Motor neuron (in vitro differentiated cells): ENCODE results near the gene LMF1. TPM values are rescaled to one million over a fixed set of nuclear protein-coding genes. Genes with fewer than 3 reads are reported as not detected.
"Not testable (repeated sequence)": the region's sequence is repeated elsewhere in the genome, so short reads cannot be mapped to it uniquely, and the experiment has no call there.

ENCODE experiments used
- ATAC-seq, 8 experiments: fragments of 200-7000 bp; cut with Tn5 transposase; replicated peaks in 6 of 8; 2 replicates each; pipeline ENCODE4 v1.8.0; 2021; ENCODE audit warnings: mild to moderate bottlenecking in 8 of 8, moderate library complexity in 8 of 8
- H3K27ac ChIP-seq, 2 donors: fragments of 250-450 bp; sonication (Bioruptor Pico); 2 replicates each; pipeline ENCODE4 v1.9.0; 2021; ENCODE audit warnings: antibody characterized with exemption in 2 of 2, mild to moderate bottlenecking in 2 of 2, moderate library complexity in 1 of 2
- H3K4me1 ChIP-seq, 2 donors: fragments of 250-450 bp; sonication (Bioruptor Pico); replicated peaks in 1 of 2; 2 replicates each; pipeline ENCODE4 v1.6.1; 2021; ENCODE audit warnings: antibody characterized with exemption in 2 of 2, mild to moderate bottlenecking in 2 of 2, moderate library complexity in 1 of 2
- H3K4me3 ChIP-seq, 5 donors: fragments of 250-450 bp; sonication (Bioruptor Pico); 2 replicates each; pipeline ENCODE4 v1.9.0; 2021; ENCODE audit warnings: antibody characterized with exemption in 5 of 5, mild to moderate bottlenecking in 5 of 5, moderate library complexity in 4 of 5
- WGBS, 10 experiments: fragments of 450-650 bp; shearing (Covaris generic); methylation state at CpG; one replicate each; pipeline ENCODE4 v1.0.0; 2022; 5-methylcytosine and 5-hydroxymethylcytosine counted together
- in situ Hi-C, 9 experiments: fragments of 400-800 bp; cut with MboI; loops; one replicate each; pipeline ENCODE4 v1.15.0; 2021; ENCODE audit warnings: low sequenced_read_pairs in 9 of 9, low pct_unique_long_range_greater_than_20kb in 2 of 9; ENCODE audit not compliant: unreplicated experiment in 9 of 9
- total RNA-seq, 8 experiments: library from RNA; unstranded; fragments of 300-600 nt; gene quantifications; 2 replicates each; pipeline versions ENCODE4 v1.2.3 to v1.2.4, GENCODE V29; 2022

The LMF1 gene
- total RNA-seq, 8 experiments from 2014 or later, result 5.1 to 20.0 (median 9.2) TPM

- in situ Hi-C loops, H3K4me3 ChIP-seq, ATAC-seq, H3K27ac ChIP-seq: not testable (repeated sequence)
- WGBS, 10 experiments, result 88 to 93% methylated on average over 3 to 4 of the region's 15 CpGs; no CpG with 5 or more reads in 8 of the 10 experiments
- peaks cover 10 to 12% of the 10 kb centered on the region in 2 donors for H3K4me1 ChIP-seq
Measured at GRCh38 chr16:882671-883070, 88.1 kb downstream of the LMF1 start.

GRCh38 chr16:882256-882655, 88.5 kb downstream of the LMF1 start:
- in situ Hi-C loops, result no loop called here

GRCh38 chr16:881219-882097, 89.3 kb downstream of the LMF1 start:
- Histone ChIP-seq H3K4me3 (no peak overlapping the region), H3K4me1 (peaks cover 0 to 3% of the 10 kb centered on the region in 2 donors), H3K27ac (no peak overlapping the region)
- no peak for ATAC-seq
- in situ Hi-C loops, result no loop called here
- 70 to 100% (median 83%) methylated on average over 1 to 6 of the region's 21 CpGs; no CpG with 5 or more reads in 4 of the 10 experiments for WGBS, 10 experiments

More at GRCh38 chr16:882256-882655, 88.5 kb downstream of the LMF1 start:
- 40 to 90% (median 66%) methylated on average over 2 to 6 of the region's 7 CpGs; no CpG with 5 or more reads in 4 of the 10 experiments for WGBS, 10 experiments
- no peak for ATAC-seq
- no peak overlapping the region for H3K4me3 ChIP-seq
- peaks cover 5 to 8% of the 10 kb centered on the region in 2 donors for H3K4me1 ChIP-seq
- H3K27ac ChIP-seq, result no peak overlapping the region

GRCh38 chr16:880471-881171, 90.2 kb downstream of the LMF1 start:
- in situ Hi-C loops, result no loop called here
- H3K4me1 ChIP-seq, result peaks cover 0 to 3% of the 10 kb centered on the region in 2 donors
- H3K4me3 ChIP-seq, result no peak overlapping the region
- H3K27ac ChIP-seq, result no peak overlapping the region
- no peak for ATAC-seq
- WGBS, 10 experiments, result 84 to 100% (median 88%) methylated on average over 1 to 8 of the region's 23 CpGs; no CpG with 5 or more reads in 7 of the 10 experiments

- in situ Hi-C loops, result no loop called here
- no peak for ATAC-seq
- H3K4me3 ChIP-seq, result no peak overlapping the region
- WGBS, 10 experiments, result 40 to 100% (median 97%) methylated on average over 1 to 6 of the region's 16 CpGs; no CpG with 5 or more reads in 5 of the 10 experiments
- no peaks in the 10 kb centered on the region for H3K4me1 ChIP-seq
- H3K27ac ChIP-seq, result no peak overlapping the region
Measured at GRCh38 chr16:879986-880385, 90.8 kb downstream of the LMF1 start.

- 80 to 92% methylated on average over 2 to 5 of the region's 27 CpGs; no CpG with 5 or more reads in 8 of the 10 experiments for WGBS, 10 experiments
- ATAC-seq, result no peak
- in situ Hi-C loops, result no loop called here
- H3K4me3 ChIP-seq, result no peak overlapping the region
- no peak overlapping the region for H3K27ac ChIP-seq
- H3K4me1 ChIP-seq, result no peaks in the 10 kb centered on the region
Measured at GRCh38 chr16:879461-879861, 91.3 kb downstream of the LMF1 start.

GRCh38 chr16:878886-879285, 91.9 kb downstream of the LMF1 start:
- no peak for ATAC-seq
- no CpG with 5 or more reads among the region's 14 CpGs for WGBS, 10 experiments
- in situ Hi-C loops, result no loop called here
- Histone ChIP-seq H3K27ac (no peak overlapping the region), H3K4me3 (no peak overlapping the region), H3K4me1 (peaks cover 0 to 1% of the 10 kb centered on the region in 2 donors)

- in situ Hi-C loops, result no loop called here
- WGBS, 10 experiments, result 60 to 100% (median 82%) methylated on average over 1 to 7 of the region's 44 CpGs; no CpG with 5 or more reads in 5 of the 10 experiments
- no peak for ATAC-seq
- H3K4me3 ChIP-seq, result no peak overlapping the region
- H3K4me1 ChIP-seq, result peaks cover 3 to 8% of the 10 kb centered on the region in 2 donors
- no peak overlapping the region for H3K27ac ChIP-seq
Measured at GRCh38 chr16:878072-878784, 92.6 kb downstream of the LMF1 start.

- no peak overlapping the region for H3K4me3 ChIP-seq
- in situ Hi-C loops, result no loop called here
- WGBS, 10 experiments, result 80 to 92% (median 90%) methylated on average over 2 to 13 of the region's 31 CpGs; no CpG with 5 or more reads in 3 of the 10 experiments
- peaks cover 10 to 16% of the 10 kb centered on the region in 2 donors for H3K4me1 ChIP-seq
- no peak for ATAC-seq
- H3K27ac ChIP-seq, result no peak overlapping the region
Measured at GRCh38 chr16:877242-878071, 93.3 kb downstream of the LMF1 start.

GRCh38 chr16:876523-877241, 94.1 kb downstream of the LMF1 start:
- 25 to 100% (median 79%) methylated on average over 3 to 17 of the region's 25 CpGs; no CpG with 5 or more reads in 1 of the 10 experiments for WGBS, 10 experiments

GRCh38 chr16:876041-876335, 94.8 kb downstream of the LMF1 start:
- Histone ChIP-seq H3K4me3 (no peak overlapping the region), H3K4me1 (peaks cover 20 to 30% of the 10 kb centered on the region in 2 donors), H3K27ac (no peak overlapping the region)
- no peak for ATAC-seq
- WGBS, 10 experiments, result 60 to 95% (median 87%) methylated on average over 1 to 11 of the region's 22 CpGs; no CpG with 5 or more reads in 6 of the 10 experiments
- in situ Hi-C loops, result no loop called here

More at GRCh38 chr16:876523-877241, 94.1 kb downstream of the LMF1 start:
- no peak for ATAC-seq
- in situ Hi-C loops, result no loop called here
- H3K27ac ChIP-seq, result no peak overlapping the region
- H3K4me3 ChIP-seq, result no peak overlapping the region
- H3K4me1 ChIP-seq, result peaks cover 16 to 23% of the 10 kb centered on the region in 2 donors
